Colonic mucosa (tissue), 4 donors: ENCODE data around the gene CHST10. TPM values are rescaled to one million over a fixed set of nuclear protein-coding genes. Genes with fewer than 3 reads are reported as not detected.

Experiments used
- DNase-seq: peaks from one replicate; pipeline ENCODE4 v3.0.0-alpha.2; 2020
- H3K27ac ChIP-seq: fragments of 200-600 bp; one replicate; pipeline ENCODE4 v1.8.0; 2021
- H3K27me3 ChIP-seq: fragments of 200-600 bp; one replicate; pipeline ENCODE4 v1.8.0; 2021
- H3K36me3 ChIP-seq: fragments of 200-600 bp; one replicate; pipeline ENCODE4 v1.8.0; 2021
- H3K4me1 ChIP-seq: fragments of 200-600 bp; one replicate; pipeline ENCODE4 v1.8.0; 2021; ENCODE audit warnings: mild to moderate bottlenecking
- H3K4me3 ChIP-seq: fragments of 200-600 bp; one replicate; pipeline ENCODE4 v1.8.0; 2021
- H3K9ac ChIP-seq, 2 donors: one replicate each; pipeline ENCODE4 v1.7.0; 2013; ENCODE audit warnings: control low read depth in 2 of 2, low read depth in 2 of 2, low read length in 2 of 2
- H3K9me3 ChIP-seq: fragments of 200-600 bp; one replicate; pipeline ENCODE4 v1.8.0; 2021
- CTCF ChIP-seq: fragments of 200-600 bp; IDR thresholded peaks from one replicate; pipeline ENCODE4 v1.8.0; 2022; ENCODE audit warnings: antibody characterized with exemption, mild to moderate bottlenecking
- intact Hi-C: fragments of 100-400 bp; cut with DNase I; formaldehyde crosslinking; loops from one replicate; pipeline ENCODE4 v1.14.1; 2022
- total RNA-seq, 2 donors: library from RNA; stranded (reverse); fragmentation: NEBNext Ultra II Directional in 1 of 2; extraction: Animal tissue kit (Norgen Biotek cat#: 25700) in 1 of 2; gene quantifications; one replicate each; pipeline ENCODE4 v1.2.1, GENCODE V29; 2021
- donor health status: healthy.
- donor health status: DM: no; HTN: no; CAD: no.
- donor health status: DM: no; HTN: no; CAD: no.

CHST10 gene
- total RNA-seq, 2 donors from 2014 or later = 0.44 to 1.6 TPM

GRCh38 chr2:100393362-100393761, 24.1 kb downstream of the CHST10 start:
- no peak overlapping the region for H3K4me3 ChIP-seq
- H3K27ac ChIP-seq = no peak overlapping the region
- intact Hi-C loops = no loop called here
- no peaks in the 10 kb centered on the region for H3K27me3 ChIP-seq
- no peaks in the 10 kb centered on the region for H3K9me3 ChIP-seq
- no peaks in the 10 kb centered on the region for H3K36me3 ChIP-seq
- DNase-seq = no peak
- TF ChIP-seq CTCF = no peak
- H3K9ac ChIP-seq = no peak overlapping the region
- H3K4me1 ChIP-seq = no peaks in the 10 kb centered on the region

- Histone ChIP-seq H3K9ac (no peak overlapping the region), H3K36me3 (no peaks in the 10 kb centered on the region), H3K27me3 (no peaks in the 10 kb centered on the region), H3K4me1 (no peaks in the 10 kb centered on the region), H3K9me3 (no peaks in the 10 kb centered on the region), H3K4me3 (no peak overlapping the region), H3K27ac (no peak overlapping the region)
- TF ChIP-seq CTCF = no peak
- intact Hi-C loops = no loop called here
- DNase-seq = no peak
Observed at GRCh38 chr2:100392715-100393114, 24.8 kb downstream of the CHST10 start.

- TF ChIP-seq CTCF = no peak
- intact Hi-C loops = no loop called here
- H3K9me3 ChIP-seq = no peaks in the 10 kb centered on the region
- DNase-seq = no peak
- H3K9ac ChIP-seq = no peak overlapping the region
- no peaks in the 10 kb centered on the region for H3K36me3 ChIP-seq
- H3K4me3 ChIP-seq = no peak overlapping the region
- H3K27me3 ChIP-seq = no peaks in the 10 kb centered on the region
- no peaks in the 10 kb centered on the region for H3K4me1 ChIP-seq
- H3K27ac ChIP-seq = no peak overlapping the region
Observed at GRCh38 chr2:100391735-100392515, 25.5 kb downstream of the CHST10 start.

- intact Hi-C loops = no loop called here
Observed at GRCh38 chr2:100390001-100390940, 27.2 kb downstream of the CHST10 start.

More at GRCh38 chr2:100390001-100390940, 27.2 kb downstream of the CHST10 start:
- no peak for TF ChIP-seq CTCF
- Histone ChIP-seq H3K4me3 (no peak overlapping the region), H3K4me1 (no peaks in the 10 kb centered on the region), H3K27me3 (no peaks in the 10 kb centered on the region), H3K9ac (no peak overlapping the region), H3K27ac (no peak overlapping the region), H3K36me3 (no peaks in the 10 kb centered on the region), H3K9me3 (no peaks in the 10 kb centered on the region)
- no peak for DNase-seq
